Transverse colon (tissue), 4 donors: ENCODE results near the gene LANCL1.

Experiments
- POLR2A ChIP-seq: fragments of 450-650 bp; IDR thresholded peaks from one replicate; pipeline ENCODE4 v1.6.1; 2016; ENCODE audit warnings: antibody characterized with exemption, mild to moderate bottlenecking, moderate library complexity
- POLR2AphosphoS5 ChIP-seq, 3 donors: sonication (generic); formaldehyde crosslinking; IDR thresholded peaks; one replicate each; pipeline ENCODE4 v1.6.1; 2016; ENCODE audit warnings: antibody characterized with exemption in 3 of 3
- TF ChIP-seq, protein P1 (sequence below), 5 experiments: fragments of 200-600 bp in 3 of 5; fragments of 450-650 bp in 2 of 5; sonication (generic) in 3 of 5; IDR thresholded peaks; 1 replicate in 2 of 5; 2 replicates in 3 of 5; pipeline ENCODE4 v1.5.1; 2016 to 2017; ENCODE audit warnings: antibody characterized with exemption in 5 of 5, inconsistent platforms in 3 of 5, mild to moderate bottlenecking in 2 of 5, moderate library complexity in 1 of 5

GRCh38 chr2:210435439-210435838, 41.1 kb downstream of the LANCL1 start:
- TF ChIP-seq, protein P1, sequence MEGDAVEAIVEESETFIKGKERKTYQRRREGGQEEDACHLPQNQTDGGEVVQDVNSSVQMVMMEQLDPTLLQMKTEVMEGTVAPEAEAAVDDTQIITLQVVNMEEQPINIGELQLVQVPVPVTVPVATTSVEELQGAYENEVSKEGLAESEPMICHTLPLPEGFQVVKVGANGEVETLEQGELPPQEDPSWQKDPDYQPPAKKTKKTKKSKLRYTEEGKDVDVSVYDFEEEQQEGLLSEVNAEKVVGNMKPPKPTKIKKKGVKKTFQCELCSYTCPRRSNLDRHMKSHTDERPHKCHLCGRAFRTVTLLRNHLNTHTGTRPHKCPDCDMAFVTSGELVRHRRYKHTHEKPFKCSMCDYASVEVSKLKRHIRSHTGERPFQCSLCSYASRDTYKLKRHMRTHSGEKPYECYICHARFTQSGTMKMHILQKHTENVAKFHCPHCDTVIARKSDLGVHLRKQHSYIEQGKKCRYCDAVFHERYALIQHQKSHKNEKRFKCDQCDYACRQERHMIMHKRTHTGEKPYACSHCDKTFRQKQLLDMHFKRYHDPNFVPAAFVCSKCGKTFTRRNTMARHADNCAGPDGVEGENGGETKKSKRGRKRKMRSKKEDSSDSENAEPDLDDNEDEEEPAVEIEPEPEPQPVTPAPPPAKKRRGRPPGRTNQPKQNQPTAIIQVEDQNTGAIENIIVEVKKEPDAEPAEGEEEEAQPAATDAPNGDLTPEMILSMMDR (IDR thresholded peaks at IDR 0.05) = no peak
- TF ChIP-seq POLR2A (no peak), POLR2AphosphoS5 (IDR thresholded peaks at IDR 0.05) (no peak)
